HepG2 (cell line): ENCODE data around the gene TRIM10. TPM values are rescaled to one million over a fixed set of nuclear protein-coding genes. Genes with fewer than 3 reads are reported as not detected.

ENCODE experiments used
- ATAC-seq: fragments of 200-7000 bp; cut with Tn5 transposase; 3 replicates; pipeline ENCODE4 v1.9.1; 2020; ENCODE audit warnings: mild to moderate bottlenecking, moderate library complexity
- BruUV-seq: library from RNA; stranded (reverse); fragments of 400-500 nt; replicated peaks from 2 replicates; lab custom pipeline; 2021; lab: Mats Ljungman, UMichigan
- CTCF ChIA-PET: fragments of 300-600 bp; formaldehyde crosslinking; extraction: SDS; loops from one replicate; lab custom pipeline; 2021; ENCODE audit warnings: low total read pairs, inconsistent platforms, low intra/inter-chr PET ratio; lab: Yijun Ruan, JAX
- POLR2A ChIA-PET: fragments of 350-600 bp; sonication (Branson Sonifier 250); formaldehyde crosslinking; loops from one replicate; lab custom pipeline; 2020; ENCODE audit warnings: antibody characterized with exemption, inconsistent platforms; lab: Yijun Ruan, JAX
- DNase-seq: peaks from one replicate; pipeline ENCODE4 v3.0.0-alpha.2; 2015; ENCODE audit warnings: low spot score
- FAIRE-seq: peaks from 3 replicates; lab custom pipeline; 2011; peaks lifted over from hg19 to GRCh38; lab: Jason Lieb, UNC
- H2AFZ ChIP-seq: one replicate; pipeline ENCODE4 v1.6.1; 2011; ENCODE audit warnings: low read length, inconsistent platforms
- H3K27ac ChIP-seq: fragments of 300-600 bp; 3 replicates; pipeline ENCODE4 v1.8.0; 2011; ENCODE audit warnings: mixed run types, mild to moderate bottlenecking, mixed read lengths, low read length, inconsistent platforms; ENCODE audit not compliant: insufficient read depth; ENCODE audit errors: extremely low read length
- H3K27me3 ChIP-seq, 2 experiments: fragments of 200-600 bp in 1 of 2; 2 replicates in 1 of 2; 3 replicates in 1 of 2; pipeline versions ENCODE4 v1.6.0 to v1.8.0; 2011; ENCODE audit warnings: low read length in 2 of 2, mild to moderate bottlenecking in 2 of 2, moderate library complexity in 2 of 2, inconsistent platforms in 1 of 2; ENCODE audit not compliant: insufficient read depth in 2 of 2, control insufficient read depth in 1 of 2
- H3K36me3 ChIP-seq, 2 experiments: fragments of 200-600 bp in 1 of 2; replicated peaks in 1 of 2; 2 replicates in 1 of 2; 3 replicates in 1 of 2; pipeline versions ENCODE4 v1.5.1 to v1.8.0; 2011; ENCODE audit warnings: low read length in 2 of 2, inconsistent platforms in 1 of 2; ENCODE audit not compliant: insufficient read depth in 2 of 2, control insufficient read depth in 1 of 2
- H3K4me1 ChIP-seq: 2 replicates; pipeline ENCODE4 v1.5.1; 2012; ENCODE audit warnings: low read length, inconsistent platforms; ENCODE audit not compliant: insufficient read depth
- H3K4me2 ChIP-seq: 2 replicates; pipeline ENCODE4 v1.6.0; 2011; ENCODE audit warnings: low read depth, low read length, inconsistent platforms
- H3K4me3 ChIP-seq, 3 experiments: fragments of 200-600 bp in 1 of 3; sonication (generic), shearing (Covaris generic) in 1 of 3; replicated peaks in 1 of 3; 2 replicates each; pipeline ENCODE4 v1.5.1; 2011 to 2016; ENCODE audit warnings: low read length in 3 of 3, inconsistent platforms in 2 of 3, low read depth in 2 of 3, mild to moderate bottlenecking in 2 of 3, control low read depth in 1 of 3, mixed read lengths in 1 of 3; ENCODE audit not compliant: insufficient read depth in 1 of 3
- H3K79me2 ChIP-seq: one replicate; pipeline ENCODE4 v1.6.1; 2011; ENCODE audit warnings: low read length, inconsistent platforms; ENCODE audit not compliant: insufficient read depth
- H3K9ac ChIP-seq: 2 replicates; pipeline ENCODE4 v1.6.0; 2011; ENCODE audit warnings: mild to moderate bottlenecking, low read depth, low read length, inconsistent platforms; ENCODE audit not compliant: insufficient read depth
- H3K9me3 ChIP-seq: 2 replicates; pipeline ENCODE4 v1.5.1; 2012; ENCODE audit warnings: mild to moderate bottlenecking, low read length
- H4K20me1 ChIP-seq: 2 replicates; pipeline ENCODE4 v1.6.0; 2011; ENCODE audit warnings: inconsistent platforms, mild to moderate bottlenecking, low read length, moderate library complexity; ENCODE audit not compliant: insufficient read depth
- ATF7 ChIP-seq, 2 experiments: fragments of 450-650 bp in 1 of 2; sonication (generic) in 1 of 2; formaldehyde crosslinking in 1 of 2; IDR thresholded peaks; 2 replicates each; pipeline versions ENCODE4 v1.4.0 to v1.6.1; 2016 to 2020; ENCODE audit warnings: antibody characterized with exemption in 1 of 2, mild to moderate bottlenecking in 1 of 2, missing genetic modification reagents in 1 of 2
- CBX2 ChIP-seq, 2 experiments: fragments of 200-600 bp in 1 of 2; sonication (generic); formaldehyde crosslinking in 1 of 2; IDR thresholded peaks; 2 replicates each; pipeline versions ENCODE4 v1.7.0 to v1.8.1; 2018 to 2022; ENCODE audit warnings: low read depth in 2 of 2, low read length in 1 of 2, mild to moderate bottlenecking in 1 of 2, missing genetic modification reagents in 1 of 2
- CREB1 ChIP-seq, 2 experiments: fragments of 450-650 bp in 1 of 2; IDR thresholded peaks; 2 replicates each; pipeline ENCODE4 v1.6.1; 2016 to 2017; ENCODE audit warnings: control low read depth in 1 of 2, mild to moderate bottlenecking in 1 of 2, missing compliant biosample characterization in 1 of 2, missing genetic modification characterization in 1 of 2
- DMAP1 ChIP-seq: IDR thresholded peaks from 2 replicates; pipeline ENCODE4 v1.6.1; 2016
- FOXM1 ChIP-seq: sonication (generic); formaldehyde crosslinking; IDR thresholded peaks from 2 replicates; pipeline ENCODE4 v1.5.0; 2020; ENCODE audit warnings: missing genetic modification reagents
- HOMEZ ChIP-seq: IDR thresholded peaks from 2 replicates; pipeline ENCODE4 v1.6.1; 2016; ENCODE audit warnings: low read depth
- HOXA3 ChIP-seq: sonication (generic); formaldehyde crosslinking; IDR thresholded peaks from 2 replicates; pipeline ENCODE4 v1.5.0; 2020; ENCODE audit warnings: missing genetic modification reagents
- MTF2 ChIP-seq: sonication (generic); formaldehyde crosslinking; IDR thresholded peaks from 2 replicates; pipeline ENCODE4 v1.5.0; 2020; ENCODE audit warnings: missing genetic modification reagents, borderline replicate concordance
- MXD4 ChIP-seq: IDR thresholded peaks from 2 replicates; pipeline ENCODE4 v1.6.1; 2016; ENCODE audit warnings: mild to moderate bottlenecking, missing biosample characterization, missing genetic modification reagents
- MYPOP ChIP-seq: sonication (generic); formaldehyde crosslinking; IDR thresholded peaks from 2 replicates; pipeline ENCODE4 v1.8.1; 2023; ENCODE audit warnings: mild to moderate bottlenecking, moderate library complexity, missing genetic modification reagents
- NCOA2 ChIP-seq: sonication (generic); formaldehyde crosslinking; IDR thresholded peaks from 2 replicates; pipeline ENCODE4 v1.8.0; 2022; ENCODE audit warnings: inconsistent platforms
- NFYC ChIP-seq: IDR thresholded peaks from 2 replicates; pipeline ENCODE4 v1.6.1; 2016; ENCODE audit warnings: missing genetic modification reagents, missing compliant biosample characterization
- PBX3 ChIP-seq: sonication (generic); formaldehyde crosslinking; IDR thresholded peaks from 2 replicates; pipeline ENCODE4 v1.8.1; 2023; ENCODE audit warnings: missing genetic modification reagents, inconsistent platforms, borderline replicate concordance
- SAFB2 ChIP-seq: sonication (generic); formaldehyde crosslinking; IDR thresholded peaks from 2 replicates; pipeline ENCODE4 v1.5.1; 2020; ENCODE audit warnings: missing genetic modification reagents, low read depth, mild to moderate bottlenecking, borderline replicate concordance
- ZBTB21 ChIP-seq: sonication (generic); formaldehyde crosslinking; IDR thresholded peaks from 2 replicates; pipeline ENCODE4 v1.4.0; 2020; ENCODE audit warnings: missing genetic modification reagents
- ZNF225 ChIP-seq: sonication (generic); formaldehyde crosslinking; IDR thresholded peaks from 2 replicates; pipeline ENCODE4 v1.4.0; 2020; ENCODE audit warnings: mild to moderate bottlenecking, missing genetic modification reagents
- ZNF350 ChIP-seq: sonication (generic); formaldehyde crosslinking; IDR thresholded peaks from 2 replicates; pipeline ENCODE4 v1.4.0; 2020; ENCODE audit warnings: mild to moderate bottlenecking, low read depth, missing genetic modification reagents, borderline replicate concordance
- ZNF512 ChIP-seq: sonication (generic); formaldehyde crosslinking; IDR thresholded peaks from 2 replicates; pipeline ENCODE4 v1.4.0; 2020; ENCODE audit warnings: mild to moderate bottlenecking, missing genetic modification reagents
- ZNF570 ChIP-seq: sonication (generic); formaldehyde crosslinking; IDR thresholded peaks from 2 replicates; pipeline ENCODE4 v1.4.0; 2020; ENCODE audit warnings: mild to moderate bottlenecking, missing genetic modification reagents, borderline replicate concordance
- ZNF672 ChIP-seq: sonication (generic); formaldehyde crosslinking; IDR thresholded peaks from 2 replicates; pipeline ENCODE4 v1.8.1; 2022; ENCODE audit warnings: missing genetic modification reagents
- ZNF850 ChIP-seq: sonication (generic); formaldehyde crosslinking; conservative IDR thresholded peaks from 2 replicates; pipeline ENCODE4 v1.9.0; 2021; ENCODE audit warnings: mild to moderate bottlenecking, missing genetic modification reagents
- WGBS: methylation state at CpG from one replicate; pipeline ENCODE4 v1.1.6; 2017; ENCODE audit warnings: low lambda C conversion rate; 5-methylcytosine and 5-hydroxymethylcytosine counted together
- in situ Hi-C: cut with HindIII; loops from 2 replicates; pipeline ENCODE4 v1.10.0; 2017; ENCODE audit warnings: low pct_unique_long_range_greater_than_20kb; ENCODE audit not compliant: extremely low pct_ligation_motif_present
- intact Hi-C: fragments of 100-400 bp; cut with micrococcal nuclease; formaldehyde crosslinking; loops from one replicate; pipeline ENCODE4 v1.10.0; 2022; ENCODE audit not compliant: unreplicated experiment
- polyA plus RNA-seq, 8 experiments: library from polyadenylated mRNA; depleted of rRNA in 3 of 8; stranded (reverse) in 7 of 8; unstranded in 1 of 8; fragments of >200 nt; fragmentation: Illumina TruSeq in 4 of 8; extraction: Trizol in 4 of 8; gene quantifications; 2 replicates each; pipeline versions ENCODE4 v1.2.1 to v1.2.3, GENCODE V29; 2011 to 2016; ENCODE audit warnings: low read depth in 4 of 8, missing spikeins in 1 of 8, mixed read lengths in 1 of 8; ENCODE audit not compliant: insufficient read depth in 1 of 8
- total RNA-seq, 5 experiments: library from RNA; depleted of rRNA; stranded (reverse); fragments of >200 nt; fragmentation: Illumina TruSeq; extraction: Trizol; gene quantifications; 2 replicates each; pipeline ENCODE4 v1.2.3, GENCODE V29; 2016; ENCODE audit warnings: low read depth in 1 of 5

The TRIM10 gene
- total and polyA plus RNA-seq, 2 of the 13 experiments (the other 11 are each of a cell fraction or from before 2014, with no cell fraction given): 4.1 to 6.8 TPM

GRCh38 chr6:30144811-30145210 is 16.2 kb downstream of the TRIM10 start:
- in situ Hi-C loops: no loop called here
- DNase-seq: no peak
- H4K20me1 ChIP-seq: no peaks in the 10 kb centered on the region
- no peaks in the 10 kb centered on the region for H3K36me3 ChIP-seq
- WGBS: 24% methylated on average over 6 of the region's 6 CpGs
- H3K4me3 ChIP-seq: no peak overlapping the region
- POLR2A ChIA-PET: interaction anchor here (0.9 to 1.9 kb wide), 3 partner anchors 10 to 19 kb away, joined by 3 to 5 read pairs (median 4); no protein-coding TSS in a partner anchor
- no TSS peak for BruUV-seq
- H3K79me2 ChIP-seq: no peaks in the 10 kb centered on the region
- no peak for FAIRE-seq
- H3K9me3 ChIP-seq: no peaks in the 10 kb centered on the region
- H3K9ac ChIP-seq: no peak overlapping the region
- no peaks in the 10 kb centered on the region; a peak in 1 of 5 replicates for H3K27me3 ChIP-seq
- intact Hi-C loops: no loop called here
- H3K4me1 ChIP-seq: peaks cover 22% of the 10 kb centered on the region
- no peak overlapping the region for H3K27ac ChIP-seq
- CTCF ChIA-PET: no interaction called here
- ATAC-seq: no peak
- H3K4me2 ChIP-seq: peak overlapping the region; percentile 67
- no peak overlapping the region for H2AFZ ChIP-seq
- TF ChIP-seq SAFB2: no peak
- no peak for TF ChIP-seq ZNF512
- no peak for TF ChIP-seq NFYC (CRISPR knock-in tag)
- TF ChIP-seq ZNF225 (CRISPR knock-in tag): no peak
- no peak for TF ChIP-seq ZNF850 (CRISPR knock-in tag)
- TF ChIP-seq ZNF570: no peak
- TF ChIP-seq PBX3: no peak
- no peak for TF ChIP-seq ZNF350 (CRISPR knock-in tag)
- no peak for TF ChIP-seq FOXM1 (CRISPR knock-in tag)
- peak; percentile 91 for TF ChIP-seq CREB1 (IDR thresholded peaks at IDR 0.05)
- TF ChIP-seq CREB1 (CRISPR knock-in tag; IDR thresholded peaks at IDR 0.05): no peak
- no peak for TF ChIP-seq DMAP1
- no peak for TF ChIP-seq CBX2 (IDR thresholded peaks at IDR 0.05; ENCODE audit: low read depth, low read length)
- TF ChIP-seq CBX2 (CRISPR knock-in tag; IDR thresholded peaks at IDR 0.05; ENCODE audit: low read depth): no peak
- TF ChIP-seq MTF2: no peak
- TF ChIP-seq HOMEZ: no peak
- TF ChIP-seq NCOA2 (CRISPR knock-in tag): no peak
- TF ChIP-seq ATF7 (IDR thresholded peaks at IDR 0.05): peak; percentile 62
- no peak for TF ChIP-seq ATF7 (CRISPR knock-in tag; IDR thresholded peaks at IDR 0.05)
- TF ChIP-seq MYPOP (CRISPR knock-in tag): no peak
- TF ChIP-seq HOXA3 (CRISPR knock-in tag): peak; percentile 40; the same call in 1 of the 2 replicates
- TF ChIP-seq MXD4 (CRISPR knock-in tag): no peak
- TF ChIP-seq ZBTB21 (CRISPR knock-in tag): peak; percentile 69; the same call in 1 of the 2 replicates
- TF ChIP-seq ZNF672 (CRISPR knock-in tag): no peak
